Psoas muscle (tissue), 8 donors: ENCODE data around the gene LYRM1. TPM values are rescaled to one million over a fixed set of nuclear protein-coding genes. Genes with fewer than 3 reads are reported as not detected.

Experiments used
- ATAC-seq, 4 donors: fragments of 200-7000 bp; cut with Tn5 transposase; one replicate each; pipeline ENCODE4 v1.9.1; 2020; ENCODE audit warnings: moderate library complexity in 3 of 4, mild to moderate bottlenecking in 2 of 4
- DNase-seq, 2 donors: peaks; one replicate each; pipeline ENCODE4 v3.0.0-alpha.2; 2020
- H3K27ac ChIP-seq: fragments of 200-600 bp; one replicate; pipeline ENCODE4 v1.8.0; 2022
- H3K27me3 ChIP-seq, 3 donors: fragments of 200-600 bp in 1 of 3; one replicate each; pipeline versions ENCODE4 v1.6.1 to v1.8.0; 2013 to 2022; ENCODE audit warnings: low read length in 2 of 3, mild to moderate bottlenecking in 2 of 3, moderate library complexity in 1 of 3; ENCODE audit not compliant: insufficient read depth in 3 of 3
- H3K36me3 ChIP-seq, 2 donors: fragments of 200-600 bp in 1 of 2; one replicate each; pipeline versions ENCODE4 v1.6.1 to v1.8.0; 2013 to 2022; ENCODE audit warnings: low read depth in 1 of 2, mild to moderate bottlenecking in 1 of 2, moderate library complexity in 1 of 2; ENCODE audit not compliant: insufficient read depth in 1 of 2
- H3K4me1 ChIP-seq: fragments of 200-600 bp; one replicate; pipeline ENCODE4 v1.8.0; 2022
- H3K4me3 ChIP-seq: fragments of 200-600 bp; one replicate; pipeline ENCODE4 v1.8.0; 2022; ENCODE audit warnings: mild to moderate bottlenecking
- H3K9me3 ChIP-seq: fragments of 200-600 bp; one replicate; pipeline ENCODE4 v1.8.0; 2022
- CTCF ChIP-seq: fragments of 200-600 bp; IDR thresholded peaks from one replicate; pipeline ENCODE4 v1.8.0; 2022; ENCODE audit warnings: antibody characterized with exemption
- WGBS, 3 donors: extraction: QIAGEN DNeasy Blood & Tissue Kit; methylation state at CpG; one replicate each; pipeline versions ENCODE4 v1.1.6 to v1.1.7; 2013; 5-methylcytosine and 5-hydroxymethylcytosine counted together
- intact Hi-C, 2 donors: fragments of 100-400 bp; cut with DNase I; formaldehyde crosslinking; loops; one replicate each; pipeline versions ENCODE4 v1.11.0 to v1.14.2; 2022
- polyA plus RNA-seq, 3 donors: library from polyadenylated mRNA; stranded (reverse); fragments of 200-250 nt; gene quantifications; one replicate each; pipeline ENCODE4 v1.2.3, GENCODE V29; 2013
- total RNA-seq, 4 donors: library from RNA; stranded (reverse); fragmentation: NEBNext Ultra II Directional in 2 of 4; extraction: Animal tissue kit (Norgen Biotek cat#: 25700) in 2 of 4; gene quantifications; one replicate each; pipeline versions ENCODE4 v1.2.1 to v1.2.4, GENCODE V29; 2021 to 2023
- donor health status: healthy with polysubstance abuse.
- donor health status: DM: no; HTN: no; CAD: no; lungs with moderate emphysema.
- donor health status: Bipolar disorder and iron deficiency.
- donor health status: healthy.
- donor health status: DM: yes; HTN: yes; CAD: no.
- donor health status: DM: no; HTN: no; CAD: no.
- donor health status: DM: no; HTN: no; CAD: no.
- donor health status: DM: yes; HTN: yes; CAD: no.

LYRM1 gene
- total and polyA plus RNA-seq, 7 donors: 27.2 to 54.0 (median 37.3) TPM

- no peak for DNase-seq
- TF ChIP-seq CTCF: no peak
- intact Hi-C loops: no loop called here
- no peak for ATAC-seq
- 65 to 76% (median 71%) methylated on average over 3 of the region's 3 CpGs for WGBS, 3 donors
- no peak overlapping the region for H3K4me3 ChIP-seq
- peaks cover 0 to 4% (median 0%) of the 10 kb centered on the region in 3 donors for H3K27me3 ChIP-seq
- H3K9me3 ChIP-seq: no peaks in the 10 kb centered on the region
- no peaks in the 10 kb centered on the region for H3K4me1 ChIP-seq
- no peak overlapping the region for H3K27ac ChIP-seq
- H3K36me3 ChIP-seq: no peaks in the 10 kb centered on the region
Observed at GRCh38 chr16:20949660-20950059, 49.1 kb downstream of the LYRM1 start.

- TF ChIP-seq CTCF: no peak
- no peak overlapping the region for H3K4me3 ChIP-seq
- H3K27ac ChIP-seq: no peak overlapping the region
- peaks cover 0 to 4% (median 0%) of the 10 kb centered on the region in 3 donors for H3K27me3 ChIP-seq
- H3K9me3 ChIP-seq: no peaks in the 10 kb centered on the region
- WGBS, 3 donors: 63 to 73% (median 63%) methylated on average over 4 of the region's 4 CpGs
- DNase-seq (no peak), ATAC-seq (no peak)
- no peaks in the 10 kb centered on the region for H3K36me3 ChIP-seq
- intact Hi-C loops: no loop called here
- no peaks in the 10 kb centered on the region for H3K4me1 ChIP-seq
Observed at GRCh38 chr16:20950294-20950693, 49.7 kb downstream of the LYRM1 start.

GRCh38 chr16:20952139-20952920 lies 51.8 kb downstream of the LYRM1 start:
- Histone ChIP-seq H3K36me3 (no peaks in the 10 kb centered on the region), H3K4me3 (no peak overlapping the region), H3K4me1 (no peaks in the 10 kb centered on the region), H3K27me3 (peaks cover 0 to 4% (median 0%) of the 10 kb centered on the region in 3 donors), H3K9me3 (no peaks in the 10 kb centered on the region), H3K27ac (no peak overlapping the region)
- intact Hi-C loops: no loop called here
- DNase-seq (no peak), ATAC-seq (no peak)
- 54 to 72% (median 55%) methylated on average over 13 of the region's 13 CpGs for WGBS, 3 donors
- TF ChIP-seq CTCF: no peak

- Histone ChIP-seq H3K36me3 (no peaks in the 10 kb centered on the region), H3K9me3 (no peaks in the 10 kb centered on the region), H3K27me3 (peaks cover 0 to 2% (median 0%) of the 10 kb centered on the region in 3 donors), H3K27ac (no peak overlapping the region), H3K4me3 (no peak overlapping the region), H3K4me1 (no peaks in the 10 kb centered on the region)
- 94 to 95% (median 95%) methylated on average over 11 of the region's 11 CpGs for WGBS, 3 donors
- TF ChIP-seq CTCF: no peak
- intact Hi-C loops: no loop called here
- ATAC-seq (no peak), DNase-seq (no peak)
Observed at GRCh38 chr16:20954574-20954973, 54.0 kb downstream of the LYRM1 start.

GRCh38 chr16:20956319-20956718 lies 55.7 kb downstream of the LYRM1 start:
- H3K36me3 ChIP-seq: no peaks in the 10 kb centered on the region
- no peak for TF ChIP-seq CTCF
- no peak overlapping the region for H3K4me3 ChIP-seq
- no peaks in the 10 kb centered on the region for H3K4me1 ChIP-seq
- 59 to 76% (median 59%) methylated on average over 3 of the region's 3 CpGs for WGBS, 3 donors
- ATAC-seq: no peak
- no peaks in the 10 kb centered on the region for H3K27me3 ChIP-seq
- H3K27ac ChIP-seq: no peak overlapping the region
- intact Hi-C loops: no loop called here
- no peak for DNase-seq
- no peaks in the 10 kb centered on the region for H3K9me3 ChIP-seq
